ENCODE data around the gene VN1R2. TPM values are rescaled to one million over a fixed set of nuclear protein-coding genes. Genes with fewer than 3 reads are reported as not detected.
"Not testable (repeated sequence)": the region's sequence is repeated elsewhere in the genome, so short reads cannot be mapped to it uniquely, and the experiment has no call there.

Gene VN1R2
- total RNA-seq, 4 donors from 2014 or later: not detected

DNA sequence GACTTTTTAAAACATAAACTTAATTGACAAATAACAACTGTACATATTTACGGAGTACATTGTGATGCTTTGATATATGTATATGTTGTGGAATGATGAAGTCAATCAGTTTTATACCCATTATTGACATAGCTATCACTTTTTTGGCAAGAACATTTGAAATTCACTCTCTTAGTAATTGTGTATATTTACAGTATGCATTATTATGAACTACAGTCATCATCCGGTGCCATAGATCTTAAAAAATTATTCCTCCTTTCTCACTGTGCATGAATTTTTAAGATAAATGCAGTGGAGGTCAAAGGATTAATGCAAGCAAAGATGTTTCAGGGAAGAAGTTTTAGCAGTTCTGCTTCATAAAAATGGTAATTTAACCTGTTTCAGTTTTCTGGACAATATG lies 17.4 kb downstream of the VN1R2 start:
- Histone ChIP-seq H3K27me3 (no peaks in the 10 kb centered on the region), H3K4me3 (no peak overlapping the region)
- no peak for DNase-seq

DNA sequence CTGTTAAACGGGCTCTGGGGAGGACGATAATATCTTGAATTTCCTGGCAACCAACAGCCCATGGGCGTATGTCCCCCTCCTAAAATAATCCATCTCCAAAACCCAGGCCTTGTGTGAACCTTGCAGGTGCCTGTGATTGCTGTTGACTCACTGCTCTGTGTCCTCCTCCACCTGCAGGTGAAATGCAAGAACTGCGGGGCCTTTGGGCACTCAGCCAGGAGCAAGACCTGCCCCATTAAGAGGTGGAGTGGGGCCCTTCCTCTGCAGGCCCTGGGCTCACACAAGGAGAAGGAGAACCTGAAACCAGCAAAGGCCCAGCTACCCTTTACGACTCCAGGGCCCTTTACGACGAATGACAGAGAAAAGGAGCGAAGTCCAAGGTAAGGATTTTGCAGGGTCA lies 23.9 kb downstream of the VN1R2 start:
- H3K27me3 ChIP-seq; ATAC-seq; H3K27ac ChIP-seq; intact Hi-C loops (cut with DNase I; ENCODE audit: low total_unique reads); H3K4me1 ChIP-seq; DNase-seq; H3K36me3 ChIP-seq; in situ Hi-C loops (cut with MboI; ENCODE audit: low sequenced_read_pairs in 4 of 4); H3K9me3 ChIP-seq; H3K4me3 ChIP-seq: not testable (repeated sequence)

More for the DNA sequence above, 17.4 kb downstream of the VN1R2 start:
- H3K4me1 ChIP-seq: no peaks in the 10 kb centered on the region
- H3K9me3 ChIP-seq: no peaks in the 10 kb centered on the region
- no peak overlapping the region for H3K27ac ChIP-seq
- TF ChIP-seq, protein P1, sequence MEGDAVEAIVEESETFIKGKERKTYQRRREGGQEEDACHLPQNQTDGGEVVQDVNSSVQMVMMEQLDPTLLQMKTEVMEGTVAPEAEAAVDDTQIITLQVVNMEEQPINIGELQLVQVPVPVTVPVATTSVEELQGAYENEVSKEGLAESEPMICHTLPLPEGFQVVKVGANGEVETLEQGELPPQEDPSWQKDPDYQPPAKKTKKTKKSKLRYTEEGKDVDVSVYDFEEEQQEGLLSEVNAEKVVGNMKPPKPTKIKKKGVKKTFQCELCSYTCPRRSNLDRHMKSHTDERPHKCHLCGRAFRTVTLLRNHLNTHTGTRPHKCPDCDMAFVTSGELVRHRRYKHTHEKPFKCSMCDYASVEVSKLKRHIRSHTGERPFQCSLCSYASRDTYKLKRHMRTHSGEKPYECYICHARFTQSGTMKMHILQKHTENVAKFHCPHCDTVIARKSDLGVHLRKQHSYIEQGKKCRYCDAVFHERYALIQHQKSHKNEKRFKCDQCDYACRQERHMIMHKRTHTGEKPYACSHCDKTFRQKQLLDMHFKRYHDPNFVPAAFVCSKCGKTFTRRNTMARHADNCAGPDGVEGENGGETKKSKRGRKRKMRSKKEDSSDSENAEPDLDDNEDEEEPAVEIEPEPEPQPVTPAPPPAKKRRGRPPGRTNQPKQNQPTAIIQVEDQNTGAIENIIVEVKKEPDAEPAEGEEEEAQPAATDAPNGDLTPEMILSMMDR (IDR thresholded peaks at IDR 0.05 in 4 of 5, conservative IDR thresholded peaks at IDR 0.05 in 1 of 5): no peak
- TF ChIP-seq POLR2A (IDR thresholded peaks at IDR 0.05): no peak
- intact Hi-C loops (cut with DNase I; ENCODE audit: low total_unique reads): no loop called here
- ATAC-seq: no peak
- in situ Hi-C loops (cut with MboI; ENCODE audit: low sequenced_read_pairs in 4 of 4): no loop called here
- H3K36me3 ChIP-seq: no peaks in the 10 kb centered on the region

DNA sequence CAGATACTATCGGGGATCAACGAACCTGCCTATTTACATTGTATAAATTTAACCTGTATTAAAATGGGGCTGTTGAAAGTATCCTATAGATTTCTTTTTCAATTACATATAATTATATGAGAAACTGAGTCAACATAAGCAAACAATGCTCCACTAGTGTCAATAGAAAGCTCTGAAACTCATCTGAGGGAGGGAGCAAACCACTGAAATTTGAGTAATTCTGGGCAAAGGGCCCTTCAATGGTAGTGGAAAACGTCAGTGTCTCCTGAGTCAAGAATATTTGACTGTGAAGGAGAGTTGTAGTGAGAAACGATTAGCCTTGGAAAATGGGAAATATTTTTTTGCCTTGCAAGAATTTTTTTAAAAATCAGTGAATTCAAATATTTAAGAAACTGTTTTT lies 27.0 kb downstream of the VN1R2 start:
- no peaks in the 10 kb centered on the region for H3K9me3 ChIP-seq
- in situ Hi-C loops (cut with MboI; ENCODE audit: low sequenced_read_pairs in 4 of 4): no loop called here
- H3K27me3 ChIP-seq: no peaks in the 10 kb centered on the region
- no peak overlapping the region for H3K27ac ChIP-seq
- intact Hi-C loops (cut with DNase I; ENCODE audit: low total_unique reads): no loop called here
- no peak for DNase-seq
- no peaks in the 10 kb centered on the region for H3K36me3 ChIP-seq
- ATAC-seq: no peak
- no peaks in the 10 kb centered on the region for H3K4me1 ChIP-seq
- H3K4me3 ChIP-seq: no peak overlapping the region
- TF ChIP-seq POLR2A (IDR thresholded peaks at IDR 0.05): no peak
- TF ChIP-seq, protein P1 (IDR thresholded peaks at IDR 0.05 in 4 of 5, conservative IDR thresholded peaks at IDR 0.05 in 1 of 5): no peak

DNA sequence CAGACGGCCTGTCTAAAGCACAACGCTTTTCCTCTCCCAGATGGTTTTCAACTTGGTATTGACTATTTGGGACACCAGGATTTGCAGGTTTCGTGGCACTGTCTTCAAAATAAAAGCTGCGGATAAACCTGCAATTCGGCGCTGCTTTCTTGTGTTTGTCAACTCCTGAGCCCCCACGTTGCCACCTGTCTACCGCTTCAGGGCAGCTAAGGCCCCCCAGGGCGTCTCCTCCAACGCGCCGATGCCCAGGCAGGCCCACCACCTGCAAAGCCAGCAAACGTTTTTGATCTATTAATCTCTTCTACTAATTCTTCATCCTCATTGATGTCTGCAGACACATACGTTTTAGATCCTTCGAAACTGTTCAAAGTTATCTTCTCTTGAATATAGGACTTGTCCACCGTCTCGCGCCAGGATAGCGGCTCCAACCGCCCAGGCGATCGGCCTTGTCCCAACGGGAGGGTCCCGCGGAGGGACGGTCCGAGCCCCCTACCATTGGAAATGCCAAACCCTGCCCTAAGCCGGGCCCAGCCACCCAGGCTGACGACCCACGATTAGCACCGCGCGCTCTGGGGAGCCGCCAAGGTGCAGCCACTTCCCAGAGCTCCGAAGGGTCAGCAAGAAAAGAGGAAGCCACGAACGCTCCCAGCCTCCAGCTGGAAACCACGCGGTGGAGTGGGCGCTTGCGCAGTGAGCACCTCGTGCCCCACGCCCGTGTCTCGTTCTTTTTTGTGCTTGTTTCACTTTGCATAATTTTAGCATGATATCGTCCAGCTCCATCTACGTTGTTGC lies 32.9 kb downstream of the VN1R2 start:
- no peak for TF ChIP-seq POLR2A (IDR thresholded peaks at IDR 0.05)
- TF ChIP-seq, protein P1 (IDR thresholded peaks at IDR 0.05 in 4 of 5, conservative IDR thresholded peaks at IDR 0.05 in 1 of 5): no peak
- H3K36me3 ChIP-seq: no peaks in the 10 kb centered on the region
- no peak for DNase-seq
- H3K27me3 ChIP-seq: no peaks in the 10 kb centered on the region
- no peak overlapping the region for H3K27ac ChIP-seq
- no peaks in the 10 kb centered on the region for H3K4me1 ChIP-seq
- in situ Hi-C loops (cut with MboI; ENCODE audit: low sequenced_read_pairs in 4 of 4): no loop called here
- no peak for ATAC-seq
- no peak overlapping the region for H3K4me3 ChIP-seq
- H3K9me3 ChIP-seq: peaks cover 0 to 6% (median 3%) of the 10 kb centered on the region in 3 donors
- intact Hi-C loops (cut with DNase I; ENCODE audit: low total_unique reads): no loop called here

DNA sequence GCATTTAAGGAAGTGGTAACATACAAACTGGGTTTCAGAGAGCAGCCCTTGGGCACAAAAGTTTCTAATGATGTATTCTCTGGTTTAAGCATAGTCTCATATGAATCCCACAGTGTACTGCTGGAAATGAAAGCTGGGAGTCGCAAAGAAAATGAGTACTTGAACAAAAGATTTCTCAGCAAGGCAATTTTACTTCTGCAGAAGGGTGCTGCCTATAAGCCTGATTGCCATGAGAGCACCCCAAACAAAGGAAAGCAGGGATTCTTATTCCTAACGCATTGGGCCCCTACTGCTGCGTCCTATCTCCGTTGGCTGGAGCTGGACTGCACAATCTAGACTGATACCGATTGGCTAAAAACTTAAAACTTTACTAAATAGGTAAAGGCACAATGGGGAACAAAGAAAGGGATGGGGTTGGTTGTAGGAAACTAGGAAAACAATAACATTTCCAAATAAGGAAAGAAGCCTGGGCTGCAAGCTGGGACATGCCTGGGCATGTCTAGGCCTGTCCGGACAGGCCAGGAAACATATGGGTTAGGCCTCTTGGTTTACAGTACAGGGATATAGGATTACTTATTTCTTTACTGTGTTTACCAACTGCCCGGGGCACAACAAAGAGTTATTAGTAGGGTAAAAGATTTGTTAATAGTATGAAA lies 36.8 kb downstream of the VN1R2 start:
- intact Hi-C loops (cut with DNase I; ENCODE audit: low total_unique reads): no loop called here
- in situ Hi-C loops (cut with MboI; ENCODE audit: low sequenced_read_pairs in 4 of 4): no loop called here
- DNase-seq: no peak
- Histone ChIP-seq H3K27ac (no peak overlapping the region), H3K9me3 (peaks cover 0 to 6% (median 3%) of the 10 kb centered on the region in 3 donors), H3K36me3 (no peaks in the 10 kb centered on the region), H3K27me3 (no peaks in the 10 kb centered on the region), H3K4me3 (no peak overlapping the region), H3K4me1 (no peaks in the 10 kb centered on the region)
- ATAC-seq: no peak
- TF ChIP-seq, protein P1 (IDR thresholded peaks at IDR 0.05 in 4 of 5, conservative IDR thresholded peaks at IDR 0.05 in 1 of 5): no peak
- TF ChIP-seq POLR2A (IDR thresholded peaks at IDR 0.05): no peak

DNA sequence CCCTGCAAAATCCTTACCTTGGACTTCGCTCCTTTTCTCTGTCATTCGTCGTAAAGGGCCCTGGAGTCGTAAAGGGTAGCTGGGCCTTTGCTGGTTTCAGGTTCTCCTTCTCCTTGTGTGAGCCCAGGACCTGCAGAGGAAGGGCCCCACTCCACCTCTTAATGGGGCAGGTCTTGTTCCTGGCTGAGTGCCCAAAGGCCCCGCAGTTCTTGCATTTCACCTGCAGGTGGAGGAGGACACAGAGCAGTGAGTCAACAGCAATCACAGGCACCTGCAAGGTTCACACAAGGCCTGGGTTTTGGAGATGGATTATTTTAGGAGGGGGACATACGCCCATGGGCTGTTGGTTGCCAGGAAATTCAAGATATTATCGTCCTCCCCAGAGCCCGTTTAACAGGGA lies 43.2 kb downstream of the VN1R2 start:
- H3K4me1 ChIP-seq; ATAC-seq; H3K27me3 ChIP-seq; H3K27ac ChIP-seq; in situ Hi-C loops (cut with MboI; ENCODE audit: low sequenced_read_pairs in 4 of 4); H3K4me3 ChIP-seq; DNase-seq; H3K36me3 ChIP-seq; H3K9me3 ChIP-seq; intact Hi-C loops (cut with DNase I; ENCODE audit: low total_unique reads): not testable (repeated sequence)
